AG04449 (cell line): ENCODE data around the gene ACER3.
"Not testable (repeated sequence)": the region's sequence is repeated elsewhere in the genome, so short reads cannot be mapped to it uniquely, and the experiment has no call there.

Experiments used
- CTCF ChIA-PET: fragments of 350-600 bp; formaldehyde crosslinking; extraction: SDS; loops from one replicate; lab custom pipeline; 2021; ENCODE audit warnings: antibody characterized with exemption; lab: Yijun Ruan, JAX
- POLR2A ChIA-PET: fragments of 400-600, 350-600 bp; formaldehyde crosslinking; extraction: SDS; loops from one replicate; lab custom pipeline; 2020; ENCODE audit warnings: antibody characterized with exemption, inconsistent platforms; lab: Yijun Ruan, JAX
- DNase-seq: peaks from one replicate; pipeline ENCODE4 v3.0.0-alpha.2; 2010; ENCODE audit warnings: low read depth, low spot score
- H3K4me3 ChIP-seq: 2 replicates; pipeline ENCODE4 v1.5.1; 2011; ENCODE audit warnings: low read depth, mild to moderate bottlenecking, control low read depth, low read length
- CTCF ChIP-seq: IDR thresholded peaks from one replicate; pipeline ENCODE4 v1.5.1; 2011; ENCODE audit warnings: mild to moderate bottlenecking, moderate library complexity, low read length, control low read depth, inconsistent platforms; ENCODE audit not compliant: insufficient read depth; ENCODE audit errors: missing control alignments

The ACER3 gene

GRCh38 chr11:76823481-76824028 lies 37.2 kb upstream of the ACER3 start:
- DNase-seq, result no peak
- ChIA-PET POLR2A (interaction anchor here (0.6 kb wide), 2 partner anchors 96 to 225 kb away, joined by 3 to 4 read pairs; no protein-coding TSS in a partner anchor), CTCF (interaction anchor here (1.0 to 2.7 kb wide), 5 partner anchors 11 to 96 kb away, joined by 3 to 21 read pairs (median 6); no protein-coding TSS in a partner anchor)

DNA sequence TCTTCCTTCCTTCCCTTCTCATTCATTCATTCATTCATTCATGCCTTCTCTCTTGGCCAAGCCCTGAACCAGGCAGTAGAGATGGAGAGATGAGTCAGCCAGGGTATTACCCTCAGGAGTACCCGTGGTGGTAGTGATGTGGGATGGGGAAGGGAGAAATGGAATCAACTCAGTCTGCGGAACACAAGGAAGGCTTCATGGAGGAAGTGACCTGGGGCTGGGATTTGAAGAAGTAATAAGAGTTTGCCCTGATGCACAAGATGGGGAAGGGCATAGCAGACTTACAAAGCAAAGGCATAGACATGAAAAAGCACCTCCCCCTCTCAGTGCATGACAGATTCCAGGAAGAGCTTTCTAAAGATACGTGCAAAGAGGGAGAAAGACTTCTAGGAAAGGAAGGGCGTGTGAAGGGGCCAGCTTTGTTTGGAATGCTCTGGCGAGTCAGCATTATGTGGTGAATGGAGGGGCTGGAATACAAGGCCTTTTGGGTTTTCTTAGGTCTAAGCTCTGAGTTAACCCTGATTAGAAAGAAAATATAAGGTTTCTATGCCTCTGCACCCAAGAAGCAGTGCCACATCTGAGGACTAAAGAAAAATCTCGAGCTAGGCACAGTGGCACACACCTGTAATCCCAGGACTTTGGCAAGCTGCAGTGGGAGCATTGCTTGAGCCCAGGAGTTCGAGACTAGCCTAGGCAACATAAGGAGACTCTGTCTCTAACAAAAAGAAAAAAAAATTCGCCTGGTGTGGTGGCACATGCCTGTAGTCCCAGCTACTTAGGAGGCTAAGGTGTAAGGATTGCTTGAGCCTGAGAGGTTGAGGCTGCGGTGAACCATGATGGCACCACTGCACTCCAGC lies 36.4 kb upstream of the ACER3 start:
- POLR2A ChIA-PET, result interaction anchor here (0.6 kb wide), 2 partner anchors 97 to 225 kb away, joined by 3 to 4 read pairs; no protein-coding TSS in a partner anchor
- no peak for TF ChIP-seq CTCF
- no peak overlapping the region for H3K4me3 ChIP-seq
- CTCF ChIA-PET, result interaction anchor here (1.0 to 2.7 kb wide), 5 partner anchors 10 to 95 kb away, joined by 3 to 21 read pairs (median 6); no protein-coding TSS in a partner anchor
- no peak for DNase-seq

More at GRCh38 chr11:76823481-76824028, 37.2 kb upstream of the ACER3 start:
- H3K4me3 ChIP-seq, result no peak overlapping the region
- no peak for TF ChIP-seq CTCF

DNA sequence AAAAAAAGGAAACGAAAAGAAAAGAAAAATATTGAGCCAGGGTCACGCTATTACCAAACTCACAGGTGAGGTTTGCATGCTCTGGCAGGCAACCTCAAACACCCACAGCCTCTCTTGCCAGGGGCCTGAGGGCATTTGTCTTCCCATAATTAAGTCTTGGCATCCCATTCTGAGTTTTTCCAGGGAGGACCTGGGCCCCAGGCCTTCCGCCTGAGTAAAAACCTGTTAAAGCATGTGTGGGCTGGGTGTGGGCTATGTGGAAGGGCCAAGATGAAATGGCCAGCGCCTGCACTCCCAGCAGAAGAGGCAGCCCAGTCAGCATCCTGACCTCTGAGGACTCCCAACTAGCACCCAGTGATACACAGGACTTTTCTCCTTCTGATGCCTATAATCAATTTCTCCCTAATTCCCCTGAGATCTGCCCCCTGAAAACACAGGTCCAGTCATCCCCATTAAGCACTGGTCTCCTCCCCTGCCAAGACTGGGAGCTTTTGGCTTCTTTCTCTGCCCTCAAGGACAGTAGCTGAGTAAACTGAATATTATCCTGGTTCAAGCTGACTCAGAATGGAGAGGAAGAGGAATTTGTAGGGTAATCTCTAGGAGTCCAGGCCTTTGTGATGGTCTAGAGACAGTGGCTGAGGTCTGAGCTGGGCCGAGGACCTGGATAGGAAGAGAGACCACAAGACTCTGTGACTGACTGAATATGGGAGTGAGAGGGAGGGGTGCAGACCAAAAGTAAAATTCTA lies 35.6 kb upstream of the ACER3 start:
- ChIA-PET POLR2A (no interaction called here), CTCF (interaction anchor here (0.7 to 2.7 kb wide), 8 partner anchors 13 to 93 kb away, joined by 3 to 21 read pairs (median 3); no protein-coding TSS in a partner anchor)
- no peak overlapping the region for H3K4me3 ChIP-seq
- no peak for TF ChIP-seq CTCF
- DNase-seq, result no peak

GRCh38 chr11:76825726-76826396 lies 34.9 kb upstream of the ACER3 start:
- POLR2A ChIA-PET, result no interaction called here
- no peak for TF ChIP-seq CTCF
- no peak overlapping the region for H3K4me3 ChIP-seq
- no peak for DNase-seq
- CTCF ChIA-PET, result interaction anchor here (0.7 to 2.7 kb wide), 6 partner anchors 17 to 93 kb away, joined by 3 to 21 read pairs (median 3); no protein-coding TSS in a partner anchor

- CTCF ChIA-PET, POLR2A ChIA-PET, H3K4me3 ChIP-seq, DNase-seq: not testable (repeated sequence)
Measured at GRCh38 chr11:76826508-76826907, 34.2 kb upstream of the ACER3 start.

- POLR2A ChIA-PET, result not testable (repeated sequence)
Measured at GRCh38 chr11:76827005-76827404, 33.7 kb upstream of the ACER3 start.

More at GRCh38 chr11:76827005-76827404, 33.7 kb upstream of the ACER3 start:
- DNase-seq, CTCF ChIA-PET, H3K4me3 ChIP-seq: not testable (repeated sequence)
